Gastrocnemius medialis (tissue), 4 donors: ENCODE results near the gene MEGF9. TPM values are rescaled to one million over a fixed set of nuclear protein-coding genes. Genes with fewer than 3 reads are reported as not detected.

ENCODE experiments used
- ATAC-seq, 2 donors: fragments of 150-250 bp; one replicate each; pipeline ENCODE4 v1.9.1; 2016
- DNase-seq, 2 donors: peaks; one replicate each; pipeline ENCODE4 v3.0.0-alpha.2; 2019
- H3K27ac ChIP-seq, 4 donors: fragments of 200-600 bp; sonication (generic); 1 replicate in 1 of 4; 2 replicates in 3 of 4; pipeline ENCODE4 v1.5.1; 2016 to 2018; ENCODE audit warnings: mild to moderate bottlenecking in 2 of 4, moderate library complexity in 1 of 4
- H3K27me3 ChIP-seq, 3 donors: fragments of 200-600 bp; sonication (generic) in 2 of 3; 1 replicate in 1 of 3; 2 replicates in 2 of 3; pipeline versions ENCODE4 v1.5.1 to v1.6.0; 2016 to 2019; ENCODE audit warnings: mild to moderate bottlenecking in 1 of 3, moderate library complexity in 1 of 3
- H3K36me3 ChIP-seq, 2 donors: fragments of 200-600 bp; sonication (generic) in 1 of 2; one replicate each; pipeline ENCODE4 v1.5.1; 2017 to 2018
- H3K4me1 ChIP-seq, 2 donors: fragments of 200-600 bp; sonication (generic) in 1 of 2; one replicate each; pipeline ENCODE4 v1.5.1; 2016 to 2017; ENCODE audit warnings: mild to moderate bottlenecking in 2 of 2
- H3K4me3 ChIP-seq, 4 donors: fragments of 200-600 bp; sonication (generic) in 3 of 4; 1 replicate in 1 of 4; 2 replicates in 3 of 4; pipeline ENCODE4 v1.5.1; 2016 to 2019; ENCODE audit warnings: mild to moderate bottlenecking in 2 of 4
- H3K9me3 ChIP-seq, 3 donors: fragments of 200-600 bp; sonication (generic) in 2 of 3; 1 replicate in 1 of 3; 2 replicates in 2 of 3; pipeline ENCODE4 v1.5.1; 2016 to 2019
- POLR2A ChIP-seq, 2 donors: fragments of 450-650 bp; IDR thresholded peaks; one replicate each; pipeline ENCODE4 v1.6.1; 2017; ENCODE audit warnings: antibody characterized with exemption in 2 of 2, mild to moderate bottlenecking in 2 of 2, moderate library complexity in 2 of 2
- in situ Hi-C, 4 donors: fragments of 200-750 bp; cut with MboI; loops; one replicate each; pipeline versions ENCODE4 v1.15.0 to v1.8.0; 2017; ENCODE audit warnings: low sequenced_read_pairs in 4 of 4
- intact Hi-C: fragments of 100-400 bp; cut with DNase I; formaldehyde crosslinking; loops from one replicate; pipeline ENCODE4 v1.15.1; 2023; ENCODE audit warnings: low total_unique reads
- total RNA-seq, 4 donors: library from RNA; depleted of rRNA; stranded (reverse); fragments of >200 nt; gene quantifications; one replicate each; pipeline versions ENCODE4 v1.1.0 to v1.2.3, GENCODE V29; 2016
- TF ChIP-seq, protein P1 (sequence below), 5 experiments: fragments of 450-650 bp in 3 of 5; fragments of 200-600 bp in 2 of 5; sonication (generic) in 2 of 5; IDR thresholded peaks in 4 of 5; conservative IDR thresholded peaks in 1 of 5; 1 replicate in 4 of 5; 2 replicates in 1 of 5; pipeline ENCODE4 v1.5.1; 2016 to 2019; ENCODE audit warnings: antibody characterized with exemption in 5 of 5, mild to moderate bottlenecking in 3 of 5, moderate library complexity in 3 of 5

Gene MEGF9
- total RNA-seq, 4 donors from 2014 or later, result 6.3 to 15.3 (median 13.5) TPM

DNA sequence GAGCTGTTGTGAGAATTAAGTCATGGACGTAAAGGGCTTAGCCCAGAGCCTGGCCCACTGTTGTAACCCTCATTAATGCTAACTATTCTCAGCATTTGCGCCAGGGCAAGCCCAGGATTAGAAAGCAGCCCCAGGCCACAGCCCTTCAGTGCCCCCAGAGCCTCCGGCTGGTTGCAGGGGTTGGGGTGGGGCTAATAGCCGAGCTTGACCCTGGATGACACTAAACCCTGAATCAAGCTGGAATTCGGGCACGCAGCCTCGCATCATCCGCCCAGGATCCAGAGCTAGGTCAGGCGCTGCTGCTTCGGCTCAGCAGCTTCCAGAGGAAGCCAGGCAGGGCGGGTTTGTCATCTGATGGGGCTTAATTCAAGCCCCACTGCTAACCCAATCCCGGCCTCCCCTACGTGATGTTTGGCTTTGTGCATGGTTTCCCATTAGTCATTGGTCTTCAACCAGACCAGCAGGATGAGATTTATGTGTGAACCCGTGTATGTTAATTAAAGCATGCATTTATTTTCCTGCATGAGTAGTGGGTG, 1.2 kb upstream of the MEGF9 start:
- Histone ChIP-seq H3K27me3 (no peaks in the 10 kb centered on the region), H3K36me3 (no peaks in the 10 kb centered on the region), H3K27ac (peak overlapping the region in 3 of 4 donors; percentile 72 to 75 (median 73)), H3K4me3 (peak overlapping the region in 3 of 4 donors; percentile 66 to 90 (median 74)), H3K4me1 (peaks cover 26 to 39% of the 10 kb centered on the region in 2 donors), H3K9me3 (no peaks in the 10 kb centered on the region)
- intact Hi-C loops (loop anchor here (2.0 kb wide), 2 partner anchors 77 to 153 kb away; partner anchors contain the start of gene FBXW2), in situ Hi-C loops (no loop called here)
- ATAC-seq (no peak), DNase-seq (peak; percentile 6 to 32)
- TF ChIP-seq, protein P1, sequence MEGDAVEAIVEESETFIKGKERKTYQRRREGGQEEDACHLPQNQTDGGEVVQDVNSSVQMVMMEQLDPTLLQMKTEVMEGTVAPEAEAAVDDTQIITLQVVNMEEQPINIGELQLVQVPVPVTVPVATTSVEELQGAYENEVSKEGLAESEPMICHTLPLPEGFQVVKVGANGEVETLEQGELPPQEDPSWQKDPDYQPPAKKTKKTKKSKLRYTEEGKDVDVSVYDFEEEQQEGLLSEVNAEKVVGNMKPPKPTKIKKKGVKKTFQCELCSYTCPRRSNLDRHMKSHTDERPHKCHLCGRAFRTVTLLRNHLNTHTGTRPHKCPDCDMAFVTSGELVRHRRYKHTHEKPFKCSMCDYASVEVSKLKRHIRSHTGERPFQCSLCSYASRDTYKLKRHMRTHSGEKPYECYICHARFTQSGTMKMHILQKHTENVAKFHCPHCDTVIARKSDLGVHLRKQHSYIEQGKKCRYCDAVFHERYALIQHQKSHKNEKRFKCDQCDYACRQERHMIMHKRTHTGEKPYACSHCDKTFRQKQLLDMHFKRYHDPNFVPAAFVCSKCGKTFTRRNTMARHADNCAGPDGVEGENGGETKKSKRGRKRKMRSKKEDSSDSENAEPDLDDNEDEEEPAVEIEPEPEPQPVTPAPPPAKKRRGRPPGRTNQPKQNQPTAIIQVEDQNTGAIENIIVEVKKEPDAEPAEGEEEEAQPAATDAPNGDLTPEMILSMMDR (IDR thresholded peaks at IDR 0.05 in 4 of 5, conservative IDR thresholded peaks at IDR 0.05 in 1 of 5), result no peak
- no peak for TF ChIP-seq POLR2A (IDR thresholded peaks at IDR 0.05)

- TF ChIP-seq, protein P1 (IDR thresholded peaks at IDR 0.05 in 4 of 5, conservative IDR thresholded peaks at IDR 0.05 in 1 of 5), result no peak
- TF ChIP-seq POLR2A (IDR thresholded peaks at IDR 0.05), result no peak
- no peaks in the 10 kb centered on the region for H3K9me3 ChIP-seq
- H3K4me3 ChIP-seq, result peak overlapping the region; percentile 66 to 90 (median 75)
- ATAC-seq (no peak), DNase-seq (peak in 1 of 2 donors; percentile 16)
- peak overlapping the region; percentile 72 to 76 (median 74) for H3K27ac ChIP-seq
- intact Hi-C loops, result loop anchor here (2.0 to 5.0 kb wide), 3 partner anchors 78 to 154 kb away; partner anchors contain the start of gene FBXW2
- H3K27me3 ChIP-seq, result no peaks in the 10 kb centered on the region
- in situ Hi-C loops, result no loop called here
- peaks cover 26 to 40% of the 10 kb centered on the region in 2 donors for H3K4me1 ChIP-seq
- no peaks in the 10 kb centered on the region for H3K36me3 ChIP-seq
Observed at GRCh38 chr9:120714846-120715388, 647 bp upstream of the MEGF9 start.

- in situ Hi-C loops (no loop called here), intact Hi-C loops (loop anchor here (2.0 to 5.0 kb wide), 3 partner anchors 79 to 155 kb away; partner anchors contain the start of gene FBXW2)
- Histone ChIP-seq H3K4me1 (peaks cover 36 to 45% of the 10 kb centered on the region in 2 donors), H3K4me3 (peak overlapping the region; percentile 74 to 90 (median 82)), H3K36me3 (no peaks in the 10 kb centered on the region), H3K27me3 (no peaks in the 10 kb centered on the region), H3K27ac (peak overlapping the region; percentile 72 to 76 (median 74)), H3K9me3 (no peaks in the 10 kb centered on the region)
- DNase-seq, result peak in 1 of 2 donors; percentile 8
- TF ChIP-seq, protein P1 (IDR thresholded peaks at IDR 0.05 in 4 of 5, conservative IDR thresholded peaks at IDR 0.05 in 1 of 5), result peak in 1 of 5 experiments; percentile 38
- no peak for TF ChIP-seq POLR2A (IDR thresholded peaks at IDR 0.05)
- ATAC-seq, result no peak
Observed at GRCh38 chr9:120713257-120714087, 798 bp downstream of the MEGF9 start.

GRCh38 chr9:120712539-120713031, 1.7 kb downstream of the MEGF9 start:
- in situ Hi-C loops, result no loop called here
- no peaks in the 10 kb centered on the region for H3K9me3 ChIP-seq
- H3K4me1 ChIP-seq, result peaks cover 36 to 45% of the 10 kb centered on the region in 2 donors
- ATAC-seq (no peak), DNase-seq (no peak)
- intact Hi-C loops, result loop anchor here (5.0 kb wide), 1 partner anchor 95 kb away; no protein-coding TSS in a partner anchor
- peak overlapping the region; percentile 74 to 90 (median 82) for H3K4me3 ChIP-seq
- TF ChIP-seq, protein P1 (IDR thresholded peaks at IDR 0.05 in 4 of 5, conservative IDR thresholded peaks at IDR 0.05 in 1 of 5), result no peak
- no peak for TF ChIP-seq POLR2A (IDR thresholded peaks at IDR 0.05)
- H3K36me3 ChIP-seq, result no peaks in the 10 kb centered on the region
- peak overlapping the region; percentile 72 to 76 (median 74) for H3K27ac ChIP-seq
- no peaks in the 10 kb centered on the region for H3K27me3 ChIP-seq
